Parathyroid adenoma (tissue), 2 donors: ENCODE measurements around the gene ALCAM.

Source experiments
- H2AFZ ChIP-seq: fragments of 300-600 bp; sonication (generic); one replicate; pipeline ENCODE4 v1.7.0; 2017; ENCODE audit warnings: antibody characterized with exemption, mild to moderate bottlenecking
- H3K27ac ChIP-seq: fragments of 300-600 bp; sonication (generic); one replicate; pipeline ENCODE4 v1.7.0; 2017
- H3K27me3 ChIP-seq: fragments of 300-600 bp; sonication (generic); one replicate; pipeline ENCODE4 v1.7.0; 2017; ENCODE audit warnings: low read length; ENCODE audit not compliant: control insufficient read depth, insufficient read depth
- H3K36me3 ChIP-seq: fragments of 300-600 bp; sonication (generic); one replicate; pipeline ENCODE4 v1.7.0; 2017; ENCODE audit warnings: low read length; ENCODE audit not compliant: control insufficient read depth, insufficient read depth
- H3K4me1 ChIP-seq: fragments of 300-600 bp; sonication (generic); one replicate; pipeline ENCODE4 v1.7.0; 2017; ENCODE audit warnings: control low read depth
- H3K4me2 ChIP-seq: fragments of 300-600 bp; sonication (generic); one replicate; pipeline ENCODE4 v1.7.0; 2017; ENCODE audit warnings: low read length
- H3K4me3 ChIP-seq: fragments of 300-600 bp; sonication (generic); one replicate; pipeline ENCODE4 v1.7.0; 2017; ENCODE audit warnings: low read depth, low read length
- H3K79me2 ChIP-seq: fragments of 300-600 bp; sonication (generic); one replicate; pipeline ENCODE4 v1.7.0; 2017; ENCODE audit warnings: control low read depth
- H3K9ac ChIP-seq: fragments of 300-600 bp; sonication (generic); one replicate; pipeline ENCODE4 v1.7.0; 2017; ENCODE audit warnings: mild to moderate bottlenecking
- H3K9me3 ChIP-seq: fragments of 300-600 bp; sonication (generic); one replicate; pipeline ENCODE4 v1.7.0; 2017; ENCODE audit warnings: low read length; ENCODE audit not compliant: control insufficient read depth
- TF ChIP-seq, protein P1 (sequence below): fragments of 300-600 bp; sonication (generic); IDR thresholded peaks from one replicate; pipeline ENCODE4 v1.7.0; 2017; ENCODE audit warnings: antibody characterized with exemption, mild to moderate bottlenecking
- donor health status: primary hyperparathyroidism.

ALCAM gene

DNA sequence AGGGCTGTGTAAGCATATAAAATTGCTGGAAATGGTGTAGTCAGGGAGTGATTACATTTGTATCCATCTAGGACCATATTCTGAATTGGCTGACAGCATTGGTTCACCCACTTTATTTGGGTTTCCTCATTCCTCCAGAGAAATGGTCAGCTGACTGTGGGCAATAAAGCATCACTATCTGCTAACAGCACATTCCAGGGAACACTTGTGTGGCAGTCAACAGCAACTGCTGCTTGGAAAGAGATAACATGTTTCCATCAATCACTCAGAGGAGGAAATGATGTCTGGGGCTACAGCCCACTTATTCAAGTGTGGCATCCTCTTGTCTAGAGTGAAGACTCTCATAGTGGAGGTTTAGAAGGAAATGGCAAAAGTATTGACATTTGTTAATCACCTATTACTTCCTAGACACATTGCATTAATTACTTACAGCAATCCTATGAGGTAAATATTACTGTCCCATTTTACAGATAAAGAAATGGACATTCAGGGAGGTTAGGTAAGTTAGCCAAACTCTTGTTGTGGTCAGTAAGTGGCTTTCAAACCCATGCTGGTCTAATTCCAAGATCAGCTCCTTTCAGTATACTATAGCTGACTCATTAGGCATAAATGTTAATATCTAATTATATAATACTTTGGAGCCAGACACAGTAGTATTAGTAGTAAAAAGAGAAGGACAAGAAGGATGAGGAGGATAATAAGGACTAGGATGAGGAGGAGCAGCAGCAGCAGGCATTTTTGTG is 247.8 kb downstream of the ALCAM start:
- Histone ChIP-seq H3K79me2 (no peaks in the 10 kb centered on the region), H3K4me3 (no peak overlapping the region), H3K36me3 (no peaks in the 10 kb centered on the region)

DNA sequence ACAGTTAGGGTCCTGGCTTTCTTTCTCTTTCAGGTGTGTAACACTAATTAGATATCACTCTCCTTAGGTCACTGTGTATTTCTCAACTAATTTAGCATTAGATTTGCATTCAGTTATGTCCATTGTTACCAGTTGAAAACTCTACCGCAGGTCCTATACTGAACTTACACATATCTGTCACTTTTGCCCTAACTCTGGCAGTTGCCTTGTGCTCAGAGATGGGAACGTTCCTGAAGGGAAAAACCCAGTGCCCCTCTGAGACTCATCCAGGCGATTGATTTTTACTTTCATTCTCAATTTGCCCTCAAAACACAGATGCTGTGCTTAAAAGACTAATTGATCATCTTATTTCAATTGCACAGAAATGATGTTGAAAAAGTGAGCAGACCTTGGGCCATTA is 249.1 kb downstream of the ALCAM start:
- H3K36me3 ChIP-seq = no peaks in the 10 kb centered on the region
- H3K9me3 ChIP-seq = no peaks in the 10 kb centered on the region
- no peak overlapping the region for H3K27ac ChIP-seq
- H3K79me2 ChIP-seq = no peaks in the 10 kb centered on the region
- H2AFZ ChIP-seq = no peak overlapping the region
- H3K4me3 ChIP-seq = no peak overlapping the region
- peaks cover 20% of the 10 kb centered on the region for H3K4me1 ChIP-seq
- TF ChIP-seq, protein P1, sequence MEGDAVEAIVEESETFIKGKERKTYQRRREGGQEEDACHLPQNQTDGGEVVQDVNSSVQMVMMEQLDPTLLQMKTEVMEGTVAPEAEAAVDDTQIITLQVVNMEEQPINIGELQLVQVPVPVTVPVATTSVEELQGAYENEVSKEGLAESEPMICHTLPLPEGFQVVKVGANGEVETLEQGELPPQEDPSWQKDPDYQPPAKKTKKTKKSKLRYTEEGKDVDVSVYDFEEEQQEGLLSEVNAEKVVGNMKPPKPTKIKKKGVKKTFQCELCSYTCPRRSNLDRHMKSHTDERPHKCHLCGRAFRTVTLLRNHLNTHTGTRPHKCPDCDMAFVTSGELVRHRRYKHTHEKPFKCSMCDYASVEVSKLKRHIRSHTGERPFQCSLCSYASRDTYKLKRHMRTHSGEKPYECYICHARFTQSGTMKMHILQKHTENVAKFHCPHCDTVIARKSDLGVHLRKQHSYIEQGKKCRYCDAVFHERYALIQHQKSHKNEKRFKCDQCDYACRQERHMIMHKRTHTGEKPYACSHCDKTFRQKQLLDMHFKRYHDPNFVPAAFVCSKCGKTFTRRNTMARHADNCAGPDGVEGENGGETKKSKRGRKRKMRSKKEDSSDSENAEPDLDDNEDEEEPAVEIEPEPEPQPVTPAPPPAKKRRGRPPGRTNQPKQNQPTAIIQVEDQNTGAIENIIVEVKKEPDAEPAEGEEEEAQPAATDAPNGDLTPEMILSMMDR = no peak
- no peaks in the 10 kb centered on the region for H3K27me3 ChIP-seq
- no peak overlapping the region for H3K4me2 ChIP-seq
- no peak overlapping the region for H3K9ac ChIP-seq

More for the DNA sequence above, 247.8 kb downstream of the ALCAM start:
- no peak overlapping the region for H3K27ac ChIP-seq
- no peaks in the 10 kb centered on the region for H3K9me3 ChIP-seq
- TF ChIP-seq, protein P1 = no peak
- no peaks in the 10 kb centered on the region for H3K27me3 ChIP-seq
- peaks cover 27% of the 10 kb centered on the region for H3K4me1 ChIP-seq
- H2AFZ ChIP-seq = no peak overlapping the region
- no peak overlapping the region for H3K4me2 ChIP-seq
- no peak overlapping the region for H3K9ac ChIP-seq

DNA sequence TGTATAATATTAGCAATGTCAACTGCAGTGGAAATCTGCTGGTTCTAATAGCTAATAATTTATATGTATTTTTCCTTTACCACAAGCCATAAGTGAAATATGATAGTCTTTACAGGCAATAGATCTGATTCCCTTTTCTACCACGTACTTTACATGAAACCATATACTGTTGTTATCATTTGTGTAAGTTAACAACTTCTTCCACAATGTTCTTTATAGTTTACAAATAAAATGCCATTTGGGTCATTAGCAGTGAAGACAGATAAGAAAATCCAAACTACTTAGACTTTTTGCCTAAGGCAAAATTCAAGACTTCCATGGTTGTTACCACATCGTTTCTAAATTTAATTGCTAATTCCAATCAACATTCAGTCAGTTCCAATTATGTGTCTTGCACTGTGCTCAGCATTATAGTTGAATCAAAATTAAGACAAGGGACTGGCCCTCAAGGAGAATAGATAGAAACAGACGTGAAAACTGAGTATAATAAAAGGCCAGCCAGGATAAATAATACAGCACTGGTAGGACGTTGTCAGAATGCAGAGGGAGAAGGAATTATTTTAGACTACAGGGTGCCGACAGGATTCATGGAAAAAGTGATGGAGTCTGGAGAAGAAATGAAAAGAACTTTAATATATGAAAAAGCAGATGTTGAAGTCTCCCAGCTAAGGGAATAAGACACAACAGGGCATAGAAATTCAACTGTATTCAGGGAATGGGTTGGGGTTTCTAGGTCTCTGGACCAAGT is 249.8 kb downstream of the ALCAM start:
- H3K79me2 ChIP-seq = no peaks in the 10 kb centered on the region
- TF ChIP-seq, protein P1 = no peak
- no peak overlapping the region for H3K4me2 ChIP-seq
- H3K36me3 ChIP-seq = no peaks in the 10 kb centered on the region
- H3K27ac ChIP-seq = no peak overlapping the region
- H3K9me3 ChIP-seq = no peaks in the 10 kb centered on the region
- peaks cover 14% of the 10 kb centered on the region for H3K4me1 ChIP-seq
- no peak overlapping the region for H3K9ac ChIP-seq
- H2AFZ ChIP-seq = peak overlapping the region; percentile 47
- no peaks in the 10 kb centered on the region for H3K27me3 ChIP-seq
- no peak overlapping the region for H3K4me3 ChIP-seq

DNA sequence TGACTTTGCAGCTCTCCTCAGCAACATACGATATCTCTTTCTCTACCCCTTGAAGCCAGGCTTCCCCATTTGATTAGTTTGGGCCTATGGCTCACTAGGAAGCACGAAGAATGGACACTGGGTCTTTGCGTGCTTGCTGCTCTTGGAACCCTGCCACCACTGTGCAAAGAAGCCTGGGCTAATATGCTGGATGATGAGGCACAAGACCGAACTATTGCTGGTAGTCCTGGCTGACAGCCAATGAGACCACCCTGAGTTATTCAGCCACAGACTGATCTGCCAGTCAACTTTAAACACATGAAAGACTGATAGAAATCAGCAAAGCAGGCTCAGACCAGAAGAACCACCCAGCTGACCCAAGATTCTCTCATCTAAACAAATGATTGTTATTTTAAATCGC is 251.8 kb downstream of the ALCAM start:
- no peak overlapping the region for H3K9ac ChIP-seq
- no peak overlapping the region for H3K27ac ChIP-seq
- no peaks in the 10 kb centered on the region for H3K27me3 ChIP-seq
- no peak overlapping the region for H3K4me3 ChIP-seq
- TF ChIP-seq, protein P1 = no peak
- no peak overlapping the region for H2AFZ ChIP-seq
- H3K4me1 ChIP-seq = peaks cover 5% of the 10 kb centered on the region
- H3K9me3 ChIP-seq = no peaks in the 10 kb centered on the region
- H3K4me2 ChIP-seq = no peak overlapping the region
- H3K36me3 ChIP-seq = no peaks in the 10 kb centered on the region
- no peaks in the 10 kb centered on the region for H3K79me2 ChIP-seq
